GM23338 (cell line): ENCODE data around the gene SORT1. TPM values are rescaled to one million over a fixed set of nuclear protein-coding genes. Genes with fewer than 3 reads are reported as not detected.

ENCODE experiments used
- ATAC-seq: fragments of 200-7000 bp; cut with Tn5 transposase; 3 replicates; pipeline ENCODE4 v1.9.1; 2020
- DNase-seq: peaks from one replicate; pipeline ENCODE4 v3.0.0-alpha.2; 2015; ENCODE audit warnings: low spot score
- H2AFZ ChIP-seq: fragments of 200-600 bp; sonication (generic); 2 replicates; pipeline ENCODE4 v1.8.0; 2016; ENCODE audit warnings: antibody characterized with exemption, mild to moderate bottlenecking, moderate library complexity
- H3F3A ChIP-seq: fragments of 200-600 bp; sonication (generic); replicated peaks from 2 replicates; pipeline ENCODE4 v1.8.0; 2017; ENCODE audit warnings: antibody characterized with exemption, mixed run types, low read depth
- H3K27ac ChIP-seq: fragments of 200-600 bp; sonication (generic); 2 replicates; pipeline ENCODE4 v1.6.1; 2016; ENCODE audit warnings: low read depth
- H3K27me3 ChIP-seq: fragments of 200-600 bp; sonication (generic); 2 replicates; pipeline ENCODE4 v1.8.0; 2016; ENCODE audit warnings: mild to moderate bottlenecking, mixed run types, moderate library complexity; ENCODE audit not compliant: insufficient read depth
- H3K36me3 ChIP-seq: fragments of 200-600 bp; sonication (generic); 2 replicates; pipeline ENCODE4 v1.8.0; 2016; ENCODE audit warnings: mild to moderate bottlenecking; ENCODE audit not compliant: insufficient read depth
- H3K4me1 ChIP-seq: fragments of 200-600 bp; sonication (generic); 2 replicates; pipeline ENCODE4 v1.8.0; 2016; ENCODE audit warnings: mild to moderate bottlenecking, moderate library complexity; ENCODE audit not compliant: insufficient read depth
- H3K4me2 ChIP-seq: fragments of 200-600 bp; sonication (generic); 2 replicates; pipeline ENCODE4 v1.7.1; 2017; ENCODE audit warnings: mixed run types
- H3K4me3 ChIP-seq: fragments of 200-600 bp; sonication (generic); 2 replicates; pipeline ENCODE4 v1.6.1; 2016; ENCODE audit warnings: mixed run types
- H3K79me2 ChIP-seq: fragments of 200-600 bp; sonication (generic); replicated peaks from 2 replicates; pipeline ENCODE4 v1.8.0; 2017; ENCODE audit warnings: mild to moderate bottlenecking; ENCODE audit not compliant: insufficient read depth
- H3K9me2 ChIP-seq: fragments of 200-600 bp; sonication (generic); 2 replicates; pipeline ENCODE4 v1.8.0; 2017; ENCODE audit not compliant: insufficient read depth
- H4K20me1 ChIP-seq: fragments of 200-600 bp; sonication (generic); replicated peaks from 2 replicates; pipeline ENCODE4 v1.8.0; 2017; ENCODE audit warnings: mild to moderate bottlenecking; ENCODE audit not compliant: insufficient read depth
- H3K27ac Mint-ChIP-seq: 2 replicates; pipeline ENCODE4 v1.8.0; 2020; ENCODE audit warnings: inconsistent platforms, mild to moderate bottlenecking, moderate library complexity, mixed read lengths
- H3K27me3 Mint-ChIP-seq: 3 replicates; pipeline ENCODE4 v1.8.0; 2022; ENCODE audit warnings: low read depth, mild to moderate bottlenecking, moderate library complexity, mixed read lengths, inconsistent platforms; ENCODE audit not compliant: insufficient read depth, poor library complexity
- H3K36me3 Mint-ChIP-seq: 3 replicates; pipeline ENCODE4 v1.8.0; 2021; ENCODE audit warnings: low read depth, mild to moderate bottlenecking, inconsistent platforms, moderate library complexity, mixed read lengths
- H3K4me1 Mint-ChIP-seq: 3 replicates; pipeline ENCODE4 v1.8.0; 2020; ENCODE audit warnings: mild to moderate bottlenecking, inconsistent platforms, mixed read lengths
- H3K4me3 Mint-ChIP-seq: 3 replicates; pipeline ENCODE4 v1.8.0; 2021; ENCODE audit warnings: moderate library complexity, mild to moderate bottlenecking, inconsistent platforms, mixed read lengths
- H3K9me3 Mint-ChIP-seq: 3 replicates; pipeline ENCODE4 v1.8.0; 2020; ENCODE audit warnings: moderate library complexity, mild to moderate bottlenecking, inconsistent platforms, mixed read lengths
- CREB1 ChIP-seq: fragments of 250-450 bp; sonication (Bioruptor Pico); IDR thresholded peaks from 2 replicates; pipeline ENCODE4 v1.5.0; 2020; ENCODE audit warnings: low read depth, mild to moderate bottlenecking, moderate library complexity
- ETS1 ChIP-seq: IDR thresholded peaks from 2 replicates; pipeline ENCODE4 v1.6.1; 2016; ENCODE audit warnings: antibody characterized with exemption
- EZH2phosphoT487 ChIP-seq: fragments of 200-600 bp; sonication (generic); IDR thresholded peaks from one replicate; pipeline ENCODE4 v1.8.1; 2018; ENCODE audit warnings: antibody characterized with exemption; ENCODE audit not compliant: unreplicated experiment
- JUNB ChIP-seq: IDR thresholded peaks from one replicate; pipeline ENCODE4 v1.6.1; 2016; ENCODE audit warnings: antibody characterized with exemption; ENCODE audit not compliant: unreplicated experiment
- POLR2AphosphoS5 ChIP-seq: IDR thresholded peaks from 2 replicates; pipeline ENCODE4 v1.6.1; 2016; ENCODE audit warnings: antibody characterized with exemption, low read depth
- STAT1 ChIP-seq: IDR thresholded peaks from one replicate; pipeline ENCODE4 v1.6.1; 2016; ENCODE audit warnings: antibody characterized with exemption; ENCODE audit not compliant: unreplicated experiment
- ZNF114 ChIP-seq: fragments of 250-450 bp; sonication (Bioruptor Pico); IDR thresholded peaks from 2 replicates; pipeline ENCODE4 v1.5.0; 2020; ENCODE audit warnings: mild to moderate bottlenecking, moderate library complexity
- ZNF331 ChIP-seq: fragments of 250-450 bp; sonication (Bioruptor Pico); IDR thresholded peaks from 2 replicates; pipeline ENCODE4 v1.5.0; 2020; ENCODE audit warnings: low read depth, mild to moderate bottlenecking, moderate library complexity
- ZNF462 ChIP-seq: fragments of 250-450 bp; sonication (Bioruptor Pico); IDR thresholded peaks from 2 replicates; pipeline ENCODE4 v1.5.0; 2020; ENCODE audit warnings: mild to moderate bottlenecking, moderate library complexity
- polyA plus RNA-seq: library from polyadenylated mRNA; unstranded; fragments of >200 nt; fragmentation: Nextera tagmentation; extraction: Ambion mirVana; gene quantifications from 2 replicates; pipeline ENCODE4 v1.2.1, GENCODE V29; 2016
- total RNA-seq: library from RNA; depleted of rRNA; stranded (reverse); fragments of >200 nt; shearing (Covaris generic); gene quantifications from 2 replicates; pipeline ENCODE4 v1.2.3, GENCODE V29; 2014

The SORT1 gene
- total and polyA plus RNA-seq, 2 experiments from 2014 or later, result 10.9 to 55.4 TPM

GRCh38 chr1:109304226-109304920 lies 93.3 kb downstream of the SORT1 start (continued):
- TF ChIP-seq ZNF462 (CRISPR knock-in tag) (no peak), STAT1 (no peak), ETS1 (no peak), JUNB (no peak), ZNF331 (no peak), EZH2phosphoT487 (no peak), CREB1 (no peak), POLR2AphosphoS5 (no peak)

GRCh38 chr1:109301874-109302273 lies 95.8 kb downstream of the SORT1 start:
- ATAC-seq, result no peak
- Mint-ChIP-seq H3K27me3 (peaks cover 8% of the 10 kb centered on the region), H3K9me3 (no peaks in the 10 kb centered on the region), H3K36me3 (no peaks in the 10 kb centered on the region), H3K27ac (no peak overlapping the region), H3K4me3 (no peak overlapping the region), H3K4me1 (peaks cover 15% of the 10 kb centered on the region)
- Histone ChIP-seq H3K4me2 (no peak overlapping the region), H3K4me1 (peaks cover 12% of the 10 kb centered on the region; the same call in 1 of the 2 replicates), H4K20me1 (no peaks in the 10 kb centered on the region), H3K27me3 (no peaks in the 10 kb centered on the region), H3K4me3 (no peak overlapping the region), H3K27ac (no peak overlapping the region), H3F3A (no peaks in the 10 kb centered on the region), H3K9me2 (no peaks in the 10 kb centered on the region), H2AFZ (no peak overlapping the region), H3K79me2 (no peaks in the 10 kb centered on the region), H3K36me3 (no peaks in the 10 kb centered on the region)
- TF ChIP-seq ZNF331 (no peak), ZNF114 (CRISPR knock-in tag) (no peak), ZNF462 (CRISPR knock-in tag) (no peak), STAT1 (no peak), POLR2AphosphoS5 (no peak)
- DNase-seq, result no peak
